GM03348 (cell line): ENCODE measurements around the gene FRMD5.
A peak's percentile ranks its signal among the peaks of the same experiment; 100 is the strongest.
"Not testable (repeated sequence)": the region's sequence is repeated elsewhere in the genome, so short reads cannot be mapped to it uniquely, and the experiment has no call there.

Source experiments
- DNase-seq: peaks from one replicate; pipeline ENCODE4 v3.0.0; 2012; ENCODE audit warnings: low spot score

FRMD5 gene

DNA sequence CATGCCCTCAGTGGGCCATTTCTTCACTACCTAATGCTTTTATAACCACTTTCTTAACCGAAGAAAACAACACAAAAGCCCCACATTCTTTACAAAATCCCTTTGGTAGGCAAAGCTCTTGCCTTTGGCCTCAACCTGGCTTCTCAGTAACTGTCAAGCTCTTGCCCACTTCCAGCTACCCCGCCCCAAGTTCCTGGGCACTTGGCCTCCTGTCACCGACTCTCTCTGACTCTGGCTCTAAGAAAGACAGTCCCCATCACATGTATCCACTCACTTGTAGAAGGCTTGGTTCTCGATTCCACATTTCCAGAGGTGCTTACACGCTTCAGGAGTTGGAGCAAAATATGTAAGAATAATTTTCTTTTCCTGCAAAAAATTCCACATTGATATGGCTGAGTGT is 307.2 kb downstream of the FRMD5 start:
- DNase-seq = no peak

DNA sequence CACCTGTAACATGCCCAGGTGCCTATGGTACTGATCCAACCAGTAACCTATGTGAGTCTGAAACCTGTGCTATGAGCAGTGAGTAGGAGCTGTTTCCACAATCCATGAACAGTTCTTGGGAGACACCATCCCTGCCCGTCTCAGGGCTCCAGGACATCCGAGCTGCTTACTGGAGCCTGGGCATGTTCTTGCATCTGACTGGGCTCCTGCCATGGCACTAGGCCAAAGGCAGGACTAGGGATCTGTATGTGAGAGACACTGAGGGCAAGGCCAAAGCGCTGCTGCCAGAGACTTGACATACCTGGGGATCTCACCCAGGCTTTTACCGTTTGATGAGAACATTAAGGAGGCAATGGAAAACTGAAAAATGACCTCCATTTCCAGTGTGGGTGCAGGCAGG is 308.5 kb downstream of the FRMD5 start:
- no peak for DNase-seq

DNA sequence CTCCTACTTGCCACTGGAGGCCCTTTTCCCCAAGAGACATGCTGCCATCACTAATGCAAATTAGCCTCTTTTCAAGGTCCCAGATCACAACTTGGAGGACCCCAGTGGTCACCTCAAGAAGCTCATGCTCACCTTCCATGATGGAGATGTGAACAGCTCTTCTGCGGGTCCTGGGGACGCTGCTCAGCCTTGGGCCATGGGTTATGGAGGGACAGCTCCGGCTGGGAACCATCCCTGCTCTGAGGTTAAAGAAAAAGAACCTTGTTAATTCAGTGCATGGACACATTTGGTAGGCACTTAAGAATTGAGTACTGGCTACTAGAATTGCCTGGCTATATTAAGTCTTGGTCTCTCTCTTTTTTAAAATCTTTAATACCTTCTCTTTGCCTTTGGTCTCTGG is 311.5 kb downstream of the FRMD5 start:
- no peak for DNase-seq

DNA sequence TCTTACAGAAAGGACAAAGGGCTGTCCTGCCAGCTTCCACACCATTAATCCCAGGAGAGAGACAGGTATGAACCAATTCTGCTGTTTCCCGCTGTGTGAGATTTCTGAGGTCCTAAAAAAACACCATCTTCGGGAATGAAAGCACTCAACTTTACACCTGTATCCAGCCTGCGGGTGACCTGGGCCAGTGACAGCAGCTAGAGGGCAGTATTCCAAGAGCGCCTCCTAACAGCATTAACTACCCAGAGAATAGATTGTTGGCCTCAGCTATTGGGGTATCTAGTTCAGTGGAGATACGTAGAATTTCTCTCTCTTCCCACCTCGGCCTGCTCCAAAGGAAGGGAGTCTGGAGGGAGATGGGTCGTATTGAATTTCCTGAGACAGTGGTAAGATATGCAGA is 313.1 kb downstream of the FRMD5 start:
- DNase-seq = no peak

DNA sequence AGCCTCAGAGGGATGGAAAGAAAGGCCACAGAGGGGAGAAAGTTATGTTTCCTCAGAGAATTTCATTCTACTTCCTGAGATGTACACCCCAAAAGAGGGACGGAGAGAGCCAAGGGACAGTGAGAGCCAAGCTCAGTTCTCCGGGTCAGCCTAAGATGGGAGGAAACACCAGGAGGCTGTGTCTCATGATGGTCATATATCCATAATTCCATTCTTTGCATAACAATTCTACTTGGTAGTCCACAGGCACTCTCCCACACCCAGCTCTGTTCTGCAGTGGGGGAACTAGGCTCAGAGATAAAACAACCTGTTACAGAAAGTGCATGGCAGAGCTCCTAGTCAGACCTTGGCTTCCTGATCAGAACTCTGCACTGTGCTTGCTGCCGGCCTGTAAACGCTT is 313.8 kb downstream of the FRMD5 start:
- no peak for DNase-seq

DNA sequence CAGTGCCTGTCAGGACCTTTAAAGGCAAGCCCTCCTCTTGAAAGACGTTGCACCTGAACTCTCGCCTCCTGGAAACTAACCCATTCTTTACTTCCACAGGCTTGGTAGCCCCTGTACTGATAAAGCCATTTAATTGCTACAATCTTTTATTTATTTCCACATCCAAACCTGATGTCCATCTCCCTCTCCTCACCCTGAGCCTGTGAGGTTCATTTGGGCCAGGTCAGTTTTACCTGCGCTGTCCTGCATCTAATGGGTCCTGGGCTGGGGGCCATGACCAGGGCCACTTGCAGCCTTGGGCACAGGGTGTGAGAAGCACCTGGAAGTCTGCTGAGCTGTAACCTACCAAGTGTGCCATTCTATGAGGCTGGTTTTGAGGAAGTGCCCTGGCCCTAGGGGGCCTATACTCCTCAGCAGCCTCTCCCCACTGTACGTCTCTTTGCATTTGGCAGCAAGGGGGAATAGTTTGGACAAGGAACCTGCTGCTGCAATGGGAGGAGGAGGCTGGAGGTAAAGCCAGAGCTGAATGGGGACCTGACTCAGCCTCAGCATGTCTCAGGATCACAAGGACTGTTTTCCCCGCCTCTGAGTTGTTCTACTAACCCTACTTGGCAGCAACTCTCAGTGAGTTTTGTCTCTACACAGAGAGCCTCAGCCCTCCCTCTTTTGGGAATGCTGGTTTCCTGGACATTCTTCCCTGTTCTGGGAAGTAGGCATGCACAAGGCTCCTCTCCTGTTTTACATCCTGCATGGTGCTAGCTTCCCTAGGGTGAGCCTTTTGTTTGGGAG is 314.5 kb downstream of the FRMD5 start:
- peak; percentile 19 for DNase-seq

DNA sequence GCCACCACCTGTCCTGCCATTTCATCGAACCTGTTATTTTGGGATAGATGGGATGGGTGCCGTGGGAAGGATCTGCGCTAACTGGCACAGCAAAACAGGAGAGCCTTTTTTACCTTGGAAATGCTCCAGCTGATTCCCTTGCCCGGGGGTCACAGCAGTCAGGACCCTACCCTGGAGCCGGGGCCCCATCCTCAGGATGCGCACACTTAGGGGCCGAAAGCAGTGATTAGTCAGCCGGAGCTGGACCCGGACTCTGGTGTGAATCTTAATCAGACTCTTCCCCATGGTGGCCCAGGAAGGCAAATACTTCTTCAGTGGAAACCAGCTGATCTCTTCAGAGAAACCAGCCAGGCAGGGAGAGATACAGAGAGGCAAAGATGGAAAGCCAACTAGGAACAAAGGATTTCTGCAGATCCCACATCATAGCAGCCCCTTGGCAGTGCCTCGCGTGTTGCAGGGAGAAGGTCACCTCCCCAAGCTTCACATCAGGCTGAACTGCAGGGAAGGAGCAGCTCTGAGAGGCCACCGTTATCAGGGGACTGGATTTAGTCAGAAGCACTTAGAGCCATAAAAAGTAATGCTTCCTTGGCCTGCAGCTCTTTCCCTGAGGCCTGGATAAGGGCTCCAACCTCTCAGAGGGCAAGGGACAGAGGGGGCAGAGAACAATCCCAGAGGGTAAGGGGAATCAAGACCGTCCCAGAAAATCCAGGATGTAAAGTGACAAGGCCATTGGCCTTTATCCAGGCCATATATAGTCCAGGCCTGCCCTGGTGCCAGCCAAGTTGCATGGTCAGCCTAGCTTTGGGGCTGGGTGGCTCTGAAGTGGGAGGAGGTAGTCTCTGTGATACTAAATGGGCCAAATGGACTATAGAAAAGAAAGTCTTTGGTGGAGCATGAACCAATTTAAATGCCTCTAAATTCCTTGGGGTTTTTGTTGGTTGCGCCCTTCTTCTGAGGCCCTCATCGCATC is 315.4 kb downstream of the FRMD5 start:
- DNase-seq = no peak

DNA sequence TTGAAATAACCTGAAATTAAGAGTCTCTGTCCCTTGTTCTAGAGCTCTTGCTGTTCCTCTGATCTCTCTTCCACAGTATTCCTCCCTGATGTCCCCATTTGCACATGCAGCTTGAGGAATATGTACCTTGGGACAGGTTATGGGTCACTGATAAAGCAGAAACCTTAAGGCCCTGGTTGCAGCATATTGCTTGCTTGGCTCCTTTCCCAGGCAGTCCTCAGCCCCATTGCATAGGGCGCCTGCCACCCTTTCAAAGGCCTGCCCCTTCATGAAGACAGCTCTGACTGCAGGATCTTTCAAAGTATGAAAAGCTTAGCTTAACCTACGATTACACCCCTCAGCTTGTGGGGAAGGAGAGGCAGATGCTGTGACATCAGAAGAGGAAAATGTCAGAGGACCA is 316.6 kb downstream of the FRMD5 start:
- DNase-seq = no peak

DNA sequence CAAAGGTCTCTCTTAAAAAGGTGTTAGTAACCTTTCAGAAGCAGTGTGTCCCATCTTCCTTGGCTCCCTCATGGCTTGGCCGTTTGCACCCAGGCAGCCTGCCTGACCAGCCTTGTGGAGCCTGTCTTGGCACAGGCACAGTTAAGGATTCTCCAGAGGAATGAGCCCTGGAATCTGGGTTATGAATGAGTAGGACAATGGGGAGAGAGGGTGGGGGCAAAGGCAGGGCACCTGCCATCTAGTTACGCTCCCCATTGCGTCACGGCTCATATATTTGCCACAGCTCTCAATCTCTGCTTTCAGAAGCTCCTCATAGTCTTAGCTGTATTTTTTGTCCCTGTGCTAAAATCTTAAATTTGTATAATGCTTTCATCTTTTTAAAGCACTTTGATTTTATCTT is 317.7 kb downstream of the FRMD5 start:
- no peak for DNase-seq

DNA sequence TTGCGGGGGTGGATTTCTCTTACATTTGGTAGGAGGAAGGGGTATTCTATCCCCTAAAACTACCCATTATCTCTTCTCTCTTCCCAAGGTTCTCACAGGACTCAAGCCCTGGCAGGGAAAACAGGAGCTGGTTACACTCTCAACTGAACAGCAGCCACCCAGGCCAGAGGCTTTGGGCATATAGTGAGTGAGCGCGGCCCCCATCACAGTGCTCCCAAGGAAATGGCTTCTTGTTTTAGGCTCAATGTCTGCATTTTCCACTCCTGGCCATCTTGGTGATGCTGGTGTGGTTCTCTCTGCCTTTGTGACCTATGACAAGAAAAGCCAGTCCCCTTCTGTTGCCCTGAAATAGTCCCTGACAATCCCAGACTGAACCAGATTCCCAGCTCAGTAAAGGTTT is 318.2 kb downstream of the FRMD5 start:
- no peak for DNase-seq

DNA sequence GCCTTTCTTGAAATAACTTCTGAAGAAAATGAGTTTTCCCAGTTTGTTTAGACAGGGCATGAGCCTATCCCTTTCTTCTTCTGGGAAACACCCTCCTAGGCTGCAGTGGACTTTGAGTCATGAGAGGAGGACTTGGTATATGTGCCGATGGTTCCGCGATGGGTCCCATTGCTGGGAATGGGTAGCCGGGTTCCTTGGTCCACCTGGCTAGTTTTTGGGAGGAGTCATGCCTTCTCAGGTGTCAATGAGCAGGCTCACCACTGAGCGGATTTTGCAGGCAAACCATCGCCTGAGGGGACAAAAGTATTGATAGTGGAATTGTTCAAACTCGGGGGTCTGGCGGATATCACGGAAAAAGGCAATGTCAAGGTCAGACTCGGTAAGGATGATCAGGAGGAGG is 321.4 kb downstream of the FRMD5 start:
- DNase-seq = no peak

DNA sequence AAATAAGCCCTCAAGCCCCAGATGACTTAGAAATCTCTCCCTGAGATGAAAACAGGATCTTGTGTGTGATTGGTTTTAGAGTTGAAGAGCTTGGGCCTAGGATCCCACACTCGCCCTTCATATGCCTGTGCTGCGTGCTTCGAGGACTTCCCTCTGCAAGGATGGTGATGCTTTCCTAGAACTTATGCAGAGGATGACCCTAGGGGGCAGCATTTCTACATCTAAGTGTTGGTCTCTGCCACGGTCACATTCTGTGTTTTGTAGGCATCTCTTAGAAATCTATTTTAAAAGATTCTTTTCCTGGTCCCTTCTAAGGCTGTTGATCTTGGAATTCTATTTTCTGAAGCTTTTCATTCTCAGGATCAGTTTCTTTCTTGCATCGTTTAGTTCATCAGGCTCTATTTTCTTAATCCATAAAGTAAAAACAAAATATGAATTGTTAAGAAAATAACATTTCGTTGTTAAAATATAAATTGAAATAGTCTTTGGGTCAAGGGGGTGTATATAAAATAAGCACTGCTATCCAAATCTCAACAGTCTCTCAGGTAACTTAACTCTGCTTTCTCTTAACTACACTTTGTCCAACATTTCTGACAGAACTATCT is 322.6 kb downstream of the FRMD5 start:
- DNase-seq = peak; percentile 84

DNA sequence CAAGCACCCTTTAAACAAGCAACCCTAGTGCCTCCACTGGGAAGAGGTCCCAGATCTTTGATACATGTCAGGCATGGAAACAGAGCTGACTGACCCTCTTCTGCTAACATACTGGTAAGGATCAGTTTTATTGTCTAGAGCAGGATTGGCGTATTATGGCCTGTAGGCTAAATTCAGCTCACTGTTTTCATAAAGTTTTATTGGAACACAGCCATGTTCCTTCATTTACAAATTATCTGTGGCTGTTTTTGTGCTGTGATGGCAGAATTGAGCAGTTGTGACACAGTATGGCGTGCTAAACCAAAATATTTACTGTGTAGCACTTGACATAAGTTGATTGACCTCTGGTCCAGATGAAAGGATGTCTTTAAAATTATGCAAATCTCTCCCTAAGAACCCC is 323.2 kb downstream of the FRMD5 start:
- DNase-seq = no peak

DNA sequence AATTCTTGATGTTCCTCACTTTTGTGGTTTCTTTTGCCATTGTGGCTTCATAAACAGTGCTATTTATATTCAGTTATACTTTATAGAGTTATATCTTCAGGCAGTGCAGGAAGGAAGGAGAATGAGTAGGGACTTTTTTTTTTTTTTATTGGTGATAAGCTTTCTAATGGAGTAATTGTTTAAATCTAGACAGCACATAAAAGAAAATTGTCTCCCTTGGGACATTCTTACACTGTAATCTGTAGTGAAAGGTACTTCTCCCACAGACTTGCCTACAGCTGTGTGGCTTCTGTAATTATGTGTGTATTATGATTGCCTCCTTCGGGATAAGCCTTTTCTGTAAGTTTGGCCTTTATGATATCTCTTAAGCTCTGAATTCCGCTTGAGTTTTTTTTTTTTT is 326.7 kb downstream of the FRMD5 start:
- DNase-seq = no peak

DNA sequence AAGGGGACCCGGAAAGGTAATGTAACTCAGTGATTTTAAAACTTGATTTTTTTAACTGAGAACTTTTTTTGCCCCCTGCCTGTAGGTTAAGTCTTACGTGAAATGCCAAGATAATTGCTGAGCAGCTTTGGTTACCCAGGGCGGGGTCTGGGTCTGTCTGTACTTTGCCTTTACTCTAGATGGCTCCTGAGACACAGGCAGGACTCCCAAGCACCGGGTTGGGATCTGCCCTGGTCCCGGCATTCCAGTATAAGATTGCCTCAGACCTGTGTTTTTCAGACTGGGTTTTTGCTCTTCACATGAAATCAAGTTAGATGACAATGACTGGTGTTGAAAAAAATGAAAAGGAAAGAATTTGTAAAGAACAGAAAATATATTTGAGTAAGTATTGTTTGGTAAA is 328.0 kb downstream of the FRMD5 start:
- DNase-seq = no peak

DNA sequence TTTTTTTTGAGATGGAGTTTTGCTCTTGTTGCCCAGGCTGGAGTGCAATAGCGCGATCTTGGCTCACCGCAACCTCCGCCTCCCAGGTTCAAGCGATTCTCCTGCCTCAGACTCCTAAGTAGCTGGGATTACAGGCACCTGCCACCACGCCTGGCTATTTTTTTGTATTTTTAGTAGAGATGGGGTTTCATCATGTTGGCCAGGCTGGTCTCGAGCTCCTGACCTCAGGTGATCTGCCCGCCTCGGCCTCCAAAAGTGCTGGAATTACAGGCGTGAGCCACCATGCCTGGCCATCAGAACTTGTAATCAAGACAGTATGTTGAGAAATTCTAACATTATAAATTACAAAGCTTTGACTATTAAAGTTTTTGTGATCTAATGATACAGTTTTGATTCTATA is 328.4 kb downstream of the FRMD5 start:
- not testable (repeated sequence) for DNase-seq

DNA sequence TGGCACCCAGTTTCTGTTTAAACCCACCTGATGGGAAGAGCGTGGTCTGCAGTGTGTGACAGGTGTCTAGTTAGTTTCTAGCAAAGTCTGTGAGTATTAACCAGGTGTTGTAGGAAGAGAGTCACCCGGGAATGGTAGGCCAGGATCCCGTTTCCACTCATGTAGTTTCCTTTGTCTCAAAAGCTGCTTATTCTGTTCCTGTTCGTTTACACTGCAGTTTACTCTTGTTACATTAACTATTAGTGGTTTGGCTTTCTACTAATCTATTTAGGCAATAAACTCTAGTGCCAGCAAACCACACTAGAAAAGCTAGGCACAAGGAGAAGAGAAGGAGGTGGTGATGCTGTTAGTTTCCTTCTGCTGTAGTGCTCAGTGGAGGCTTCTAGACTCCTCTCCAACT is 335.5 kb downstream of the FRMD5 start:
- DNase-seq = no peak

DNA sequence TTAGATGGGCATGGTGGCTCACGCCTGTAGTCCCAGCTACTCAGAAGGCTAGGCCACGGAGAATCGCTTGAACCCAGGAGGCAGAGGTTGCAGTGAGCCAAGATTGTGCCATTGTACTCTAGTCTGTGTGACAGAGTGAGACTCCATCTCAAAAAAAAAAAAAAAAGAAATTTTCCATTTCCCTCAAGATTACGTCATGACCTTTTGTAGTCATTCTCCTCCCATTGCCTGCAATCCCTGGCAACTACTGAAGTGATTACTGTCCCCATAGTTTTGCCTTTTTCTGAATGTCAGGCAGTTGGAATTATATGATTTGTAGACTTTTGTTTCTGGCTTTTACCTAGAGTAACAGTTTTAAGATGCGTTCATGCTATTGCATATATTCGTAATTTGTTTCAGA is 340.3 kb downstream of the FRMD5 start:
- no peak for DNase-seq

DNA sequence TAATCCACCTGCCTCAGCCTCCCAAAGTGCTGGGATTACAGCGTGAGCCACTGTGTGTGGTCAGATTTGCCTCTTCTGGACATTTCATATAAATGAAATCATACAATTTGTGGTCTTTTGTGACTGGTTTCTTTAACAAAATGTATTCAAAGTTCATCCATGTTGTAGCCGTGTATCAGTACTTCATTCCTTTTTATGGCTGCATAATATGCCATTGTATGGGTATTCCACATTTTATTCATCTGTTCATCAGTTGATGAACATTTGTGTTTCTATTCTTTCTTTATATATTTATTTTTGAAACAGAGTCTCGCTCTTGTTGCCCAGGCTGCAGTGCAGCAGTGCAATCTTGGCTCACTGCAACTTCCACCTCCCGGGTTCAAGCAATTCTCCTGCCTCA is 342.5 kb downstream of the FRMD5 start:
- DNase-seq = no peak

DNA sequence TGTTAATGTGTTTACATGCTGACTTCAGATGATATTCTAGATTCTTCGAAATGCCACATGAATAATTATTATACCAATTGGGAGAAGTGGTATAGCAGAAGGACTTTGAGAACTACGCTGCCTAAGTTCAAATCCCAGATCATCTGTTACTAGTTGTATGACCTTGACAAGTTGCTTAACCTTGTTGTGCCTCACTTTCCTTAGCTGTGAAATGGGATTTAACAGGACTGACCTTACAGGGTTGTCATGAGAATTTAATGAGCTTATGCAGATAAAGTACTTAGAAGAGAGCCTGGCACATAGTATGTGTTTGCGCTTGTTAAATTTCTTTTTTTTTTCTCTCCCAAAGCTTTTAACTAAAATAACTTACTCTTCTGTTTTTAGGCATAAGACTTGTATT is 343.8 kb downstream of the FRMD5 start:
- no peak for DNase-seq

DNA sequence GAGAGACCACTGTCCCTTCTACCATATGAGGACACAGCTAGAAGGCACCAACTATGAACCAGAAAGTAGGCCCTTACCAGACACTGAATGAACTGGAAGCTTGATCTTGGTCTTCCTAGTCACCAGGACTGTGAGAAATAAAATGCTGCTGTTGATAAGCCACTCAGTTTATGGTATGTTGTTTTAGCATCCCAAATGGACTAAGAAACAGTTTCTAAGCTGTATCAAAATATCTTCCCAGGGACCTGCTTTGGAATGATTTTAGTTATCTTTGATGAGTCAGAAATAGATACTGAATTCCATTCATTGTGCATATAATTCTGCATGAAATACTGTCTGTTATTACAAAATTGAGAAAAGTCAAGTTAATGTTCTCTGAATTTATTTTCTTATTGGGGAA is 349.6 kb downstream of the FRMD5 start:
- DNase-seq = no peak

DNA sequence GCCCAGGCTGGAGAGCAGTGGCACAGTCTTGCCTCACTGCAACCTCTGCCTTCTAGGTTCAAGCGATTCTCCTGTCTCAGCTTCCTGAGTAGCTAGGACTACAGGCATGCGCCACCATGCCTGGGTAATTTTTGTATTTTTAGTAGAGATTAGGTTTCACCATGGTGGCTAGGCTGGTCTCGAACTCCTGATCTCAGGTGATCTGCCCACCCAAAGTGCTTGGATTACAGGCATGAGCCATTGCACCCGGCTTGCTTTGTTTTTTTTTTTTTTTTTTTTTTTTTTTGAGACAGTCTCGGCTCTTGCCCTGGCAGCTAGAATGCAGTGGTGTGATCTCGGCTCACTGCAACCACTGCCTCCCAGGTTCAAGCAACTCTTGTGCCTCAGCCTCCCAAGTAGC is 362.6 kb downstream of the FRMD5 start:
- DNase-seq = not testable (repeated sequence)

DNA sequence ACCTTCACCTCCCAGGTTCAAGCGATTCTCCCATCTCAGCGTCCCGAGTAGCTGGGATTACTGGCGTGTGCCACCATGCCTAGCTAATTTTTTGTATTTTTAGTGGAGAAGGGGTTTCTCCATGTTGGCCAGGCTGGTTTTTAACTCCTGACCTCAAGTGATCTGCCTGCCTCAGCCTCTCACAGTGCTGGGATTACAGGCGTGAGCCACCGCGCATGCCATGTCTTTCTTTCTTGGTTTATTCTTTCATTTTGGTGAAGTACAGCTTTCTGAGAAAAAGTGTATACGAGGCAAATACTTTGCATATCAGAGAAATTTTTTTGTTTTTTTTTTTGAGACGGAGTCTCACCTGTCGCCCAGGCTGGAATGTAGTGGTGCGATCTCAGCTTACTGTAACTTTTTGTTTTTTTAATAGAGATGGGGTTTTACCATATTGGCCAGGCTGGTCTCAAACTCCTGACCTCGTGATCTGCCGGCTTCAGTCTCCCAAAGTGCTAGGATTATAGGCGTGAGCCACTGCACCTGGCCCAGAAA is 363.5 kb downstream of the FRMD5 start:
- not testable (repeated sequence) for DNase-seq
